GM19240 (cell line): ENCODE measurements around the gene ERN1.

ENCODE experiments used
- DNase-seq: peaks from one replicate; pipeline ENCODE4 v3.0.0; 2011; ENCODE audit warnings: low spot score; ENCODE audit not compliant: insufficient read length

The ERN1 gene

DNA sequence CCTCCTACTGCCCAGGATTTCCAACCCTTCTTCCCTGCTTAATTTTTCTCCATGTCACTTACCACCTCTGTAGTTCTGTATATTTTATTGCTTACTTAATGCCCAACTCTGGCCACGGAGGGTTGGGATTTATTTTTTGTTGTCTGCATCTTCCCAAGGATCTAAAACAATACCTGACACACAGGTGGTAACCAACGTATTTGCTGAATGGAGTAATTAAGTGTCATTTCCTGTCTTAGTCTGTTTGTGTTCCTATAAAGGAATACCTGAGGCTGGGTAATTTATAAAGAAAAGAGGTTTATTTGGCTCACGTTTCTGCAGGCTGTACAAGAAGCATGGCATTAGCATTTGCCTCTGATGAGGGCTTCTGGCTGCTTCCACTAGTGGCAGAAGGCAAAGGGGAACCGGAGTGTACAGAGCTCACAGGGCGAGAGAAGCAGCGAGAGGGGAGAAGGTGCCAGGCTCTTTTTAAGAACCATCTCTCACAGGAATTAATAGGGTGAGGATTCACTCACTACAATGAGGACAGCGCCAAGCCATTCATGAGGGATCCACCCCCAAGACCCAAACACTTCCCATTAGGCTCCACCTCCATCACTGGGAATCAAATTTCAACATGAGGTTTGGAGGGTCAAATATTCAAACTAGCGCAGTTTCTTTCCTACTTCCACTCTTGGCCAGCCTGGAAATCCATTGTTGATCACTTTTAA, 44.8 kb downstream of the ERN1 start:
- DNase-seq, result no peak

DNA sequence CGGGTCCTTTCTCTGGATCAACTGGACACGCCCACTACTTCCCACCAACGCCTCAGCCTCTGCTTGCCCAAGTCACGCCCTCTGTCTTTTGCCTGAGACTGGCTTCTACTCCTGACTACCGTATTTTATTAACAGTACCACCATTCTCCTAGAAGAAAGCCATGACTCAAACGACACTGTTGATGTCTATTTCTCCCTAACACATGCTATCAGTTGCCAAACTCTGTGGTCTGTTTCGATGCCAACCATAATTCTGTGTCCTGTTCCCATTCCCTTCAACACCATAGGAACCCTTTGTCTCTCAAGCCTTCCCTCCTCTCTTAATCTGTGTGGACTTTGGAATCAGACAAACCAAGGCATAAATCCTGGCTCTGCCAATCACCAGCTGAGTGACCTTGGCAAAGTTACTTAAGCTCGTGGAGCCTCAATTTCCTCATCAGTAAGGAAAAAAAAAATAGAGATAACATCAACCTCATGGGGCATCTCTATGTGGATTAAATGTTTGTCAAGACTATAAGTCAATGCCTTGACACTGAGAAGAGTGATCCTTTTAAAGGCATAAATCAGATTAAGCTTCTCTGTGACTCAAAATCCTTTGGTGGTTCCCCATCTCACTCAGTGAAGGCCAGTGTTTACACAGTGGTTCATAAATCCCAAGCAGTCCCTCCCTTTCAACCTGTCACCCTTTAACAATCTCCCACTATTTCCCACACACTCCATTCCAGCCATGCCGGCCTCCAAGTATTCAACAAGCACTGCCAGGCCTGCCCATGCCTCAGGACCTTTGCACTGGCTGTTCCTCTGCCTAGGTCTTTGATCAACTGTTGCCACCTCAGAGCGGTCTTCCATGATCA, 45.6 kb downstream of the ERN1 start:
- no peak for DNase-seq

DNA sequence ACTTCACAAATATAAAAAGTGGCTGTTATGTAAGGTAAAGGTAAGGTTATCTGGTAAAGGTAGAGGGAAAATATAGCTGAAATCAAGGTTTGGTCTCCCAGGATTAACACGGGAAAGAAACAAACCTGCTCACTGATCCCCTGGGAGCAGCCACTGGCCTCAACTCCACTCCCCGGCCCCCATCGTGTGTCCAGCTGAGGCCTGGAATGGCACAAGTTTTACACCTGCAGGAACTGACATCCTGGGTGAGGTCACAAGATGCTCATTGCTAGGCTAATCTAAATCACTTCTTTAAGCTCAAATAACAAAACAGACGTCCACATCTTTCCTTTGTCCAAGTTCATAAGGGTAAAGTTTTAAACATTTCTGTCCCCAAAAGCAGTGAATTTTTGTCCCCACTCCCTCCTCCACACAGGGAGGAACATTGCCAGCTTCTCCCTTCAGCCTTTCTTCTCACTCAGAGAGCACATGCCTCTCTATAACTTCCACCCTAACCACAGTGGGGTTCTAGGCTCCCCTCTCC, 46.3 kb downstream of the ERN1 start:
- no peak for DNase-seq

DNA sequence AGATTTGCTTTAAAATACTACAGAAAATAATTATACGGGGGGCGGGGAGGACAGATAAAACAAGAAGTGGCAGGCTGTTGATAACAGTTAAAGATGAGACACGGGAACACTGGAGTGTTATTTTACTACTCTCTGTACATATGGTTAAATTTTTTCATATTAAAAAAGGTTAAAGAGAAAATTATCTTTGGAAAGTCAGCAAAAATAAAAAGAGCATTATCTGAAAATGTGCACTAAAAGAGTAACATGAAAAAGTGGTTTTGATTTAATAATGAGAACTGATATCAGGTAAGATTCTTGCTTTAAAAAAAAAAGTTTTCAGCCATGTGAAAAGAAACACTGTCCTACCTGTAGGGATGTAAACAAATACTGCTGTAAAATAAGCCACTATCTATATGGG, 46.9 kb downstream of the ERN1 start:
- DNase-seq, result no peak

DNA sequence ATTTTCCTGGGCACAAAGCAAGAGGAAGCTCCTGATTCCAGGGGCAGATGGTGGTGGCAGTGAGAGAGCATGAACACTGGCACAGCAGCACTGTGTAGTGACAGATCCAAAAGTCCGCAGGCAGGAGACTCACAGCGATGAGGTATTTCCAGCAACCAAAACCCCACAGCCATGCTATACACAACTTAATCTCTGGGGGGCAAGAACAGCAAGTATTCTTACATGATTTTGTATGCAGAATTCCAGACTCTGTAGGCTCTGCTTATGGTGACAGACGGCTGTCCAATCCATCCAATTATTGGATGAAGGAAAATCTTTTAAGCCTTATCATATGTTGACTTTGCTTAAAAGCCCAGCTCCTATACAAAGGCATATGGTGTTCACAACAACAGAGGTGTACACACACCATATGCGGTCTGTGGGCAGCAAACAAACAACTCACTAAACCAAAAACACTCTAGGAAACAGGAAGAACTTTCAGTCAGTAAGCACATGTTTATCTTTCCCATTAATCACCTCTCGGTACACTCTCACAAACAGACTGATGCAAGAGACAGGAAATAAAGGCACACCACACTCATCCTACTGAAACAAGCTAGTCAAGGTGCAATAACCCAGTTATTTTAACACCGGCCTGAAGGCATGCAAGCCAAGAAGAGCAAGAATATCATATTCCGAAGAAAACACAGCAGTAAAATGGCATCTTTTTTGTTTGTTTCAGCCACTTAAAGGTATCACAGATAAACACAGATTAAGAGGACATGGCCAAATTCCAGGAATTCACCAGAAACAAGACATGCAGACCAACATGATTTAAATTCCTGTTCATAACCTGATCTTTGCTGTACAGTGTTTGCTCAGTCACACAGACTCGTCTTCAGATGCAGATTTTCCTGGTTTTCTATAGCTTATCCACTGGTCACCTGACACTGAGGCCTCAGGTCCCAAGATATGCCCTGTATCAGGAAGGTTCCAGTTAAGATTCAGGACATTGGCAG, 47.8 kb downstream of the ERN1 start:
- no peak for DNase-seq

DNA sequence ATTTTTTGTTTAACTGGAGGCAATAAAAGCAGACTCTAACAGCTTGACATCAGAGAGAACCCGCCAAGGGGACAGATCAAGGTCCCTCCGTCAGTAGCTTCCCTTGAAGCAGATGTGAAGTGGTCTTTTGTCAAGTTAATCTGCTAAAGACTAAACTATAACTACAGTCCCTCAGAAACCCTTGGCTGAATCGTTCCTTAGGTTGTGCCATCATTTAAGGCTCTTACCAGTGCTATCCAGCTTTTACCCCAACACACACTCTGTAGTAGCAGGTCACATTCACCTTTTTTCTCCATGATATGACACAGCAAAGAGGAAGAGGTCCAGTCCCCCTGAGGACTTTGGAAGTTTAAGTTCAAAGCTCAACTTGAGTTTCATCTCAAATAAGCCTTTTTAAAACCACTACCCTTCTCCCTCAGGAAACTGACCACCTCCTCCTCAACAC, 49.7 kb downstream of the ERN1 start:
- no peak for DNase-seq

DNA sequence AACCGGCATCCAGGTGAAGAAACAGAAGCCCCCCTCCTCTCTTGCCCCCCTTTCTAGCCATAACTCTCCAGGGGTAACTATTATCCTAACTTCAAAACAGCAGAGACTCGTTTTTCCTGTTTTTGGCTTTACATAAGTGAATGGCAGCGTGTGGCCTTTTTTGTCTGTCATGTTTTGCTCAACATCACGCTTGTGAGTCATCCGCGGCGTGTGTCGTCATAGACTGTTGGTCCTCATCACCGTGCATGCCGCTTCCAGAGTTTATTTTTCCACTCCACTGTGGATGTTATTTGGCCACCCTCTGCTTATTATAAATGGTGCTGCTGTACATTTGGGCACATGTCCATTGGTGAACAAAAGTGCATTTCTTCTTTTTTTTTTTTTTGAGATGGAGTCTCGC, 52.6 kb downstream of the ERN1 start:
- DNase-seq, result no peak

DNA sequence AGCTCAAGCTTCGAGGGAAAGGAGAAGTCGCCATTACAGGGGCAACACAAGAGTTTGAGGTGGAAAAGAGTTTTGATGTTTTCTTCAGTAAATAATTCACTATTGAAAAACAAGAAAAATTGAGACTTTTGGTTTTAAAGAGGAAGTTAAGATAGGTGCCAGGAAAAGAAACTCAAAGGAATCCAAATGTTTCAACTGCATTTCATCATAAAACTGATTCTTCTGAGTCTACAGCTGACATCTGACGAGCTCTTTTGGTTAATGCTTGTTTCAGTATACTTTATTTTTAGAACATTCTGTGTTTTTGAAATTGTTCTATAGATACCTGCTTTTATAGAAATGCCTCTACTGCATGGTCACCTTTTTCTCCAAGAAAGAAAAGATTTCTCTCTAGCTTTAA, 54.0 kb downstream of the ERN1 start:
- DNase-seq, result no peak

DNA sequence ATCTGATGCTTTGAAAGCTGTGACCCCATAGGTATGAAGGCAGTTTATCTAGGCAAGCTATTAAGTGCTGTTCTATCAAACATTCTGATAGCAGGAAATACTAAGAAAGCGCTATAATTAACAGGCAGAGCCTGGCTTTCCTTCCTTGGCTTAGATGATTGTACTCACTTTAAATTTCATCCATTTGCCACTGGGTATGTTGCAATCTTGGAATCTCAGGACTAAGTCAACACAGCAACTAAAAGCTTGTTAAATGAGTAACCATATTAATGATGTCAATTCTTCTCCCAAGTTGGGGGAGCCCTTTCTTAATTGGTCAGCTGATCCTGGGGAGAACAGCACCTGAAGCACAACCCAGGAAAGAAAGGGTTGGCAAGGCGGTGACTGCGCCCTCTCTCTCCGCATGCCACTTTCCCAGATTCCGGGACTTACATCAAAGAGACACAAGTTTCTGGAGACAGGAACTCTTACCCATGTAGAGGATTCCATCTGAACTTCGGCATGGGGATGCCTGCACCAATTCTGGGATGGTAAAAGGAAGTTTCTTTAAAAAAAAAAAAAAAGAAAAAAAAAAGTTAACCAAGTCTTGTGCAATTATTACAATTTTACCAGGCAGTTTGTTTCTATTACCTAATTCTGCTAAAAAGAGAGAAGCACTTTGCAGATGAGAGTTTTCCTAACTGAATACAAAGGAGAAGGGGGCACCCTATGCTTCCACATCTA, 55.1 kb downstream of the ERN1 start:
- no peak for DNase-seq

DNA sequence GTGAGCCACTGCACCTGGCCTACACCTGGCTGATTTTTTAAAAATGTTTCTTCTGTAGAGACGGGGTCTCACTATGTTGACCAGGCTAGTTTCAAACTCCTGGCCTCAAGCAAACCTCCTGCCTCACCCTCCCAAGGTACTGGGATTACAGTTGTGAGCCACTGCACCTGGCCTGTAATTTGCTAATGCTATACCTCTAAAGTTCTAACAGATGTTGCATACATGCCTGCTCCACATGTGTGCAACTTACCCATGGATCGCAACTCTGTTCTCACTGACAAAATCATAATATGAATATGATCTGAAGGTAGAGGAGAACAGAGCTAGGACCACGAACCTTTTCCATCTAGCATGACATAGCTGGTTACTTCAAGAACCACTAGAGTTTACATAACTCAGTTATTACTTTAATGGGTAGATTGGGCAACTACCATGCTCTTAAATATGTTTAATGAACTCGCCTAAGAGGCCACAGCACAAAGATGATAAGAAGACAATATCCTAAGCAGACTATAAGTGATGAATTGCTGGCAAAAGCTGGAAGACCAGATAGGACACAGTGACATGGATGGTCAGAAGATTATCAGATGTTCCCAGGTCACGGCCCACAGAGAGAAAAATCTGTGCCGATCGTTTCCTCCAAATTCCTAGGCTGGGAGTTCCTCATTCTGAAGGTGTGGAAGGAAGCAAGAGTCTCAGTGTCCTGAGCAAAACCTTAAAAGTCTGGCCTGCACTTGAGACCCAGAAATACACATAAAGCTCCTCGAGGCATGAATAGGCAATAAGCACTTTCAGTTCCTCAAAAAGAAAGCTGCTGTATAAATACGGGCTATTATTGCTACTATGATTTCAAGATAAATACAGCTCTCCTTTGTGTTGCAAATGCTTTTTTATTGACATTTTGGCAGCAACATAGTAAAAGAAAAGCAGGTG, 55.9 kb downstream of the ERN1 start:
- no peak for DNase-seq

DNA sequence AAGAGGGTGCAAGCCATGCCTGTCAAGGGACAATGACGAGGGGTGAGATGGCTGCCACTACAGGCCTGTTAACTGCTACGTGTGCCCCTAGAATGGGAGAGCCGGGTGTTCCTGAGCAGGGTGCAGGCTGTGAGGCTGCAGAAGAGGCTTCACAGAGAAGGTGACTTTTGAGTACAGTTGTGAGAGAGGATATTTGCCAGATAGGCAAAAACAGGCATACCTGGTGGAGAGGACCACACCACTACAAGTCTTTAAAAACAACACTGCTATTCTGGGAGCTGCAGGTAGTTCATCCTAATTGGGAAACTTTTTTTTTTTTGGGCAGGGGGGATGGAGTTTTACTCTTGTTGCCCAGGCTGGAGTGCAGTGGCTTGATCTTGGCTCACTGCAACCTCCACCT, 58.8 kb downstream of the ERN1 start:
- DNase-seq, result no peak

DNA sequence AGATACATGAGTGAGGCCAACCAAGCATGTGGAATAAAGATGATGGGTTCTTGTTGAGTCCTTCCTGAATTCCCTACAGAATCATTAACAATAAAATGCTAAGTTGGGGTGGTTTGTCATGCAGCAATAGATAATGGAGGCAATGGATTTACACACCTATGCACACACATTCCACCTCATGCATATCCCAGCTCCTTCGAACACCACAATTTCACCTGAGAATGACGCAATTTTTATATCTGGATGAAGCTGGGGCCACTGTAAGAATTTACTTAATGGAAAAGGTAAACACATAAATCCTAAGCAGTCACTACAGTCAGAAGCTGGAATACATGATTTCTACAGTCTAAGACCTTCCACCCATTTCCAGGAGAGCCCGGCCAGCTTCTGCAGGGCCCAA, 59.7 kb downstream of the ERN1 start:
- DNase-seq, result no peak

DNA sequence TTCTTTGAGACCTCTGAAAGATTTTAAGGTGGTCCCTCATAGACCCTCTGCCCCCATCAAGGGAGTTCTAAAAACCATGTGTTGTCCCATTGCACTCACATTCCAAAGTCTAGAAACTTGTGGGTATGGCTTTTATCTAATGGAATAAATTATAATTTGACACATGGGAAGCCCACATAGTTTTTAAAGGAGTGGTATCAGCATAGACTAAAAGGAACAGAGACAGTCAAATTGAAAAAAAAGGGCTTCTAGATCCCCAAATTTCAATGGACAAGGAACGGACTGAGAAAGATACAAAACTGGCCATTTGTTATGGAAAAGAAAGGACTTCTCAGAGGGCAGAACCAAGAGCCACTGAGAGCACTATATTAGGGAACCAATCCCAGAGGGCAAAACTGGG, 60.8 kb downstream of the ERN1 start:
- DNase-seq, result no peak

DNA sequence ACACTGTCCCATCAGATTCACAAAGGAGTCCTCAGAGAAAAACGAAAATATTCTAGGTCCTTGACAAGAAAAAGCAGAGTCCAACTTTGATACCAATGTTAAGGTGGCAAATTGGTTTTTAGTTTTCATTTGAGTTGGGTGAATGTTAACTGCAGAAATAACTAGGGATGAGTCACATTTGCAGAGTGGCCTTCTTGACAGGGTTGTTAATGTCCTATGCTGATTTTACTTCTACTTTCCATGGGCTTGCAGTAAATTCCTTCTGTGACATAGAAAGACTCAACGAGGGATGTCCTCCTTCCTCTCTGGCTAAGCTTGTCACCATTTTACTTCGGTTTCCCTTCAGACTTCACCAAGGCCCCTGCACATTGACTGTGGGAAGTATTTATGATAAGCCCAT, 62.3 kb downstream of the ERN1 start:
- no peak for DNase-seq

DNA sequence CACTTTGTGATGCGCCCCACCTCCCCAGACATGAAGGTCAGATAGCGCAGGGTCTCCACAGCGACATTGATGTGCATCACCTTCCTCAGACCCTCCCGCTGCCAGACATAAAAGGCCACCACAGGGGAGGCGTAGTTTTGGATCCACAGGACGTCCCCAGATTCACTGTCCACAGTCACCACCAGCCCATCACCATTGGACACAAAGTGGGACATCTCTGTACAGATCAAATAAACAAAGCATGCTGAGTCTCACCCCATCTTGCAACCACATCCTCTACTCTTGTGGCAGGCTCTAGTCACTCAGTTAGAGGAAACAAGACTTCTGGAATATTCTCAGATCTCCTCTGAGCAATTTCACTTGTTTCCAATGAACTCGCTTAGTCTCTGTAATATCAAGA, 63.2 kb downstream of the ERN1 start:
- no peak for DNase-seq

DNA sequence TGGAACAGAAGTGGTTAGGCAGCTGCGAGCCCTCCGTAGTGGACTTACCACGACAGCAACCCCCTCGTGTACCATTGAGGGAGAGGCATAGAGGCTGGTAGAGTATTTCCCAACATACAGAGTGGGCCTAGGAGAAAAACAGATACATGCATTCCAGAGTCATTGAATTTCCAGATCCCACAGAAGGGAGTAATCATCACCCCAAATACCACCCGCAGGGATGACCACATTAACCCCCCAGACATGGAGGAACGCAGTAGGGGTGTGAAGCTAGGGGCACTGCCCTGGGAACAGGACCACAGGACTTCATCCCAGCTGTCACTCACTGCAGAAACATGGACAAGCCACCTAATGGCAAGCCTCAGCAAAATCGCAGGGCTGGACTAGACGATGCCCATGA, 64.8 kb downstream of the ERN1 start:
- no peak for DNase-seq

DNA sequence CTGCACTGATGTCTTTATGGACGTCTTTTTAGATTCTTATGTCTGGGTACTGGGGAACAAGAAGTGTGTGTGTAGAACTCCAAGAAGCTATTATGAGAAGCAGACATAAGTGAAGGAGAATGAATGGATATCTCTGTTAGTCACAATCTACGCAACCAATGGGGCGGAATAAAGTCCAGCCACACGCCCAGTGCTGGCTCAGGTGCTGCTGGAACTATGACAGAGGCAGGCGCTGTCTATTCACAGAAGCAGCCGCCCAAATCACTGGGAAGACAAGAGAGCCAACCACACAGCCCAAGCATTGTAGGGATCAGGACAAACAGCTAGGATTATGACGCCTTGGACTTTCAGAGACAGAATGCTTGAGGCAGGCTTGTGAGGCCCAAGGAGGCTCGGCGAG, 65.6 kb downstream of the ERN1 start:
- DNase-seq, result no peak

DNA sequence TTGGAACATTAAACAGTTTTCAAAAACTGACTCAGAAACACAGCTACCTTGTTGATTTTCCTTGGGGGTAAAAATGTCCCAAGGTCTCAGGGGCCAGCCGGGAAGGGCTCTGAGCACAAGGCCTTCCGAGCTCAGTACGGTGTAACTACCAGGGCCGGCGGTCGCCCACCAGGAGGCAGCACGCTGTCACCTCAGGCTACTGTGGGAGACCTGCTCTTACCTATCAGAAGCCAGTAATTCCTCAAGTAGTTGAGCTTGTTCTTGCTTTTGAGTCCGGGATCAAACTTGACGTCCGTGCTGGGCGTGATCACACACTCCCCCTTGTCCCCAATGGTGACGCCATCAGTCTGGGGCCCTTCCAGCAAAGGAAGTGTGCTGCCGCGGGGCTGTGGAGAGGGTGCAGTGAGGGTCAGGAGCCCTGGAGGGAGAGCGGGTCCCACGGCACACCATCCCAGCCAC, 66.1 kb downstream of the ERN1 start:
- DNase-seq, result no peak

DNA sequence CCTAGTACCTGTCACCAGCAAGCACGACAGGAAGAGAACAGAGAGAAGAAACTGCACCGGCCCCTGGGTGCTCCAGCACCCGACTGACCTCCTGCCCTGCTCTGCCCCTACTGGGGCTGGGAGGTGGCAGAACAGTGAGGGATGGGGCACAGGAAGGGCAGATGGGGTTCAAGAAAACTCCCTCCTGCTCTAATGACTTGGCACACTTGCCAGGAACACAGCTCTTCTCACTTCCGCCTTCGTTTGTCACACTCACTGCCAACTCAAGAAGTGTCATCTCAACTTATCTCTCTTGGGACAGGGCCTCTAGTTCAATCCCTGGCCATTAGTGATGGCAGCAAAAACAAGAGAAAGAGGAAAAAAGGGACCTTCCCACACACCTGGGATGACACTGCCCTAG, 66.9 kb downstream of the ERN1 start:
- DNase-seq, result no peak
